Suppressor macrophage (primary cell): ENCODE measurements around the gene RAB26.

Experiments
- DNase-seq, 4 experiments: peaks; one replicate each; pipeline ENCODE4 v3.0.0-alpha.2; 2020 to 2022

Gene RAB26

GRCh38 chr16:2143878-2144485 is 4.4 kb upstream of the RAB26 start:
- no peak for DNase-seq

- DNase-seq = no peak
Measured at GRCh38 chr16:2145843-2146242, 2.6 kb upstream of the RAB26 start.

DNA sequence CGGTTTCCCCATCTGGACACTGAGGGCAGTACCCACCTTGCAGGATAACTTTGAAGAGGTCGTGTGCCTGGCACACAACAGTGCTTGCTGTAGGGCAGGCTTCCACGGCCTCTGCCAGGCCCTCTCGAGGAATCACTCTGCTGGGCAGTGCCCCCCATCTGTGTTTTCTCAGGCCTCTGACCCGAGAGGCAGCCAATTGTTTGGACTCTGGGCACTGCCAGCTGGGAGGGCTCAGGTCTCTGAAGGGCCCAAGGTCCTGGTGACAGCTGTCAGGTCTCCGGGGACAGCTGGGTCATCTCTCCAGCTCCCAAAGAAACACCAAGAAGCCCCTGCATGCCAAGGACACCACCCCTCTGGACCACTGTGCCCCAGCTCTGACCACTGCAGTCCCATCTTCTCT is 1.0 kb upstream of the RAB26 start:
- no peak for DNase-seq

- DNase-seq = peak in 1 of 4 experiments; percentile 38
Measured at GRCh38 chr16:2148714-2149629, 547 bp downstream of the RAB26 start.

DNA sequence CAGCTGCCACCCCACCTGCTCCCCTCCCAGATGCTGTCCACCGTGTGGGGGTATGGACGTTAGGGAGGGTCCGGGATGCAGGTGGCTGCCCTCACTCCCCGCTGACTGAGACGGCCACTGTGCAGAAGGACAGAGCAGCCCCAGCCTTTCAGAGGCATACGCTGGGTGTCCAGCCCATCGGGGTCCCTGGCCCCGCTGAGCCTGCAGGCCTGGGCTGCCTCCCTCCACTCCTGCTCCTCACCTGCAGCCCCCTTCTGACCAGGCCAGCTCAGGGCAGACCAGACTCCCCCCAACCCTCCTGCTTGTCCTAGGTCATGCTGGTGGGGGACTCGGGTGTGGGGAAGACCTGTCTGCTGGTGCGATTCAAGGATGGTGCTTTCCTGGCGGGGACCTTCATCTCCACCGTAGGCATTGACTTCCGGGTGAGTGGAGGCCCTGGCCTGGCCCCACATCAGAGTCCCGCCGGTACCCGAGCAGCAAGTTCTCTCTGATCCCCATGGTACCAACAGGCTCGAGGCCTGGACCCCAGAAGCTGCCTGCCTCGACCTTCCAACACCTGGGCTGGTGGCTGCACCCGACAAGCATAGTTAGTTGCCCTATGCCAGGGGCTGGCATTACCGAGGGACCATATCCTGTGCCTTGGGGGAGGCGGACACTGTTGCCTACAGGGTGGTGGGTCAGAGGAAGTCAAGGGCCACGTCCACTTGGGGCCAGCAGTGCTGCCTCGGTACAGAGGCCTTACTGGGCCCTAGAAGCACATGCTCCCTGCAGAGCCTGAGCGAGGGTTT is 1.4 kb downstream of the RAB26 start:
- no peak for DNase-seq

DNA sequence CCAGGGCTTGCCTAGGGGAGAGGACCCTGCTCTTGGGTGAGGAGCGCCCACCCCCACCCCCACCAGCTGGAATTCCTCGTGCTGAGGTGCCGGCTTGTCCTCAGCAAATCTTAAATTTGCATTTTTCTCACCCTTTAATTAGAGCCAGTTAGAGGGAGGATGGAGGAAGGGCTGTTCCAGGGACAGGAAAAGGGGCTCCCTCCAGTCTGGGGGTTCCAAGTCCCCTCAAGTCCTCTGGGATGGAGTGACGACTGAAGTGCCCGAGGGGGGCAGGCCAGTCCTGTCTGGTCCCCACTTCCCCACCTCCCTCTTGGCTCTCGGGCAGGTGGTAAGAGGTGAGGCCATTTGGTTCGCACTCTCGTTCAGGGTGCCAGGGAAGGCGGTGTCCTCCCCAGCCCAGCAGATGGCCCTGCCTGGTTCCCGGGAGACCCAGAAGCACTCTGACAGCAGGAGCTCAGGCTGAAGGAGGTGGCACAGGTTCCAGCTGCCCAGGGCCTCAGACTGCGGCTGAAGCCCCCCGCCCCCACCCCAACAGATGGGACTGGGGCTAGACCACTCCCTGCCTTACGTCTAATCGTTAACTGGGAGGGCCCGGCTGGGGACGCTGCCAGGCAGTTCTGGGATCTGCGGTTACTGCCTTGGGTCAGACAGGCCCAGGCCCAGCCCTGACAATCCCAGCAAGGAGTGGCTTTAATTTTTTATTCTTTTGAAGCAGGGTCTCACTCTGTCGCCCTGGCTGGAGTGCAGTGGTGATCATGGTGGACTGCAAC is 2.2 kb downstream of the RAB26 start:
- no peak for DNase-seq

GRCh38 chr16:2151188-2152091 is 3.0 kb downstream of the RAB26 start:
- no peak for DNase-seq

- DNase-seq = no peak
Measured at GRCh38 chr16:2152695-2153506, 4.5 kb downstream of the RAB26 start.

GRCh38 chr16:2154533-2155090 is 6.2 kb downstream of the RAB26 start:
- DNase-seq = peak; percentile 22 to 49 (median 25)

DNA sequence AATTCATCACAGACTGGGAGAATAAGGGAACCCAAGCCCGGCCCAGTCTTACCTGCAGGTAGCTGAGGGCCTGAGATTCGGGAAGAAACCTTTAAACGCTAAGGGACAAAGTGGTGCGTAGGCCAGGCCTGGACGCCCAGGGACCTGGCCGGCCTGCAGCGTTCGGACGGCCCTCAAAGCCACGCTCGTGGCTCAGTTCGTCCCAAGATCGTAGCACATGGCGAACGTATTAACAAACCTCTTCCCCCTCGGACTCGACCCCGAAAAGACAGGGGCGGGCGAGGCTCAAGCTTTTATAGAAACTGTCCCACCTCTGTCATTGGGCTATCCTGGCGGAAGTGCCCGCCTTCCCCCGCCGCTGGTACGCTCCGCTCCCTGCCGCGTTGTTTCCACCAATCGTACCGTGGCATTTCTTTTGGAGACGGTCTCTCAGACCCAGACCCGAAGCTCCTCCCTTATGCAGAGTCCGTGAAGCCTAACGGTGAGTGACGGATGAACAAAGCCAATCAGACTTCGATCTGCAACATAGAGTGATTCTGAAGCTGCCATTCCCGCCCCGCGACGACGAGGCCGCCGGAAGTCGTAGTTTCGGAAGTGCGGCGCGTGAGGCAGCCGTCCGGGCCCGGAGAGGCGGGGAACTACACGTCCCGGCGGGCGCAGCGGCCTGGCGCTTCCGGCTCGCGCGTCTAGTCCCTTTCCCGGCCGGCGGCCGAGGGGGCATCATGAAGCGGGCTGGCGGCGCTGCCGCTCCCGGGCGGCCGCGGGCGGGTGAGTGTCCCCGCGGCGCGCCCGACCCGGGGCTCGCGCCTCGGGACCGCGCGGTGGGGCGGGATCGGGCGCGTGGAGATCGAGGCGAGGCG is 6.9 kb downstream of the RAB26 start, which contains the start of gene TRAF7:
Gene TRAF7, plus strand, starts transcription at position 692 of the 860 bp plus-strand sequence. CDS start 8,139 bp downstream, outside the sequence.
- DNase-seq = peak; percentile 99 to 100 (median 100)

- DNase-seq = peak; percentile 19 to 51 (median 42)
Measured at GRCh38 chr16:2155977-2156848, 7.8 kb downstream of the RAB26 start.

DNA sequence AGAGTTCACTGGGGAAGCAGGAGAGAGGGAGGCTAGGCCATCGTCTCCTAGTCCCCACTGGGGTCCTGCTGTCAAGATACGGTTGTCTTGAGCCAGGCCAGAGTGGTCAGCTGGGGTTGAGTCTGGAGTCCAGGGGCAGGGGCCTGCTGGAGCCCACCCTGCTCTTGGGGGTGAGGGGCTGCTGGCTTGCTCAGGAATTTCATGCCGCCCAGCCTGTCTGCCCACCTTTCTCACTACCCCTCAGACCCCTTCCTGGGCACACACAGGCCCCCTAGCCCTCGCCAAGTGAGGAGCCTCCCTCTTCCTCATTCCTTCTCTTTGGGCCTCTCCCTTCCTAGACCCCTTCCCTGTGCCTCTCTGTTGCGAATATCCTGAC is 8.4 kb downstream of the RAB26 start:
- no peak for DNase-seq

DNA sequence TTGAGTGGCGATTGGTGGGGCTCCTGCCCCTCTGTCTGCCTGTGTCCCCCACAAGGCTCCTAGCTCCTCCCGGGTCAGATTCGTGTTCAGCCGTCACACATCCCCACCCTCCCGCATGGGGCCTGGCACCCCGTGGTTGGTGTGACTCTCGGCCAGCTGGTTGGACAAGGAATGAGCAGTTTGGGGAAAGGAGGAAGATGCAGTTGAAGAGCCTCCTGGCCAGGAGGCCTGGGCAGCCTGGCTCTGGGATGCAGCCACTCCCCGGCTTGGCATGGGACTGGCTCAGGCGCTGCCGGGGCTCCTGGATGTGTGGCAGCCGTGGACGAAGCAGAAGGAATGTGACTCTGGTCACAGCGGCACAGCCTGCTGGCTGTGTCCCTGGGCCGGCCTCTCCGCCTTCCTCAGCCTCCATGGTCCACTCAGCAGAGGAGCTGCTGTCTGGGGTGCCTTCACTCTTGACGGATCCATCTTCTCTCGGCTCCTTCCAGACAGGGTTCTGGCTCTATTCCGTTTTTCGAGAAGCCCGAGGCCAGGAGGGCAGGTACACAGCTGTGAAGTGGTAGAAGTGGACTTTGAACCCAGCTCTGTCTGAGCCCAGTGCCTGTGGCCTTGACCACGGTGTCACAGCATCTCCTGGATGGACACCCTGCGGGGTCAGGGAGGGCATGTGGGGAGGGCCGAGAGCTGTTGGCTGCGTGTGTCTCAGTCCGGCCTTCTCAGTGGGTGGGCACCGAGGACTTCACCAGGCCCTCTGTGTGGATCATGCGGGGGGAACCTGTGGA is 9.2 kb downstream of the RAB26 start:
- DNase-seq = no peak

- DNase-seq = no peak
Measured at GRCh38 chr16:2158262-2158638, 9.8 kb downstream of the RAB26 start.

DNA sequence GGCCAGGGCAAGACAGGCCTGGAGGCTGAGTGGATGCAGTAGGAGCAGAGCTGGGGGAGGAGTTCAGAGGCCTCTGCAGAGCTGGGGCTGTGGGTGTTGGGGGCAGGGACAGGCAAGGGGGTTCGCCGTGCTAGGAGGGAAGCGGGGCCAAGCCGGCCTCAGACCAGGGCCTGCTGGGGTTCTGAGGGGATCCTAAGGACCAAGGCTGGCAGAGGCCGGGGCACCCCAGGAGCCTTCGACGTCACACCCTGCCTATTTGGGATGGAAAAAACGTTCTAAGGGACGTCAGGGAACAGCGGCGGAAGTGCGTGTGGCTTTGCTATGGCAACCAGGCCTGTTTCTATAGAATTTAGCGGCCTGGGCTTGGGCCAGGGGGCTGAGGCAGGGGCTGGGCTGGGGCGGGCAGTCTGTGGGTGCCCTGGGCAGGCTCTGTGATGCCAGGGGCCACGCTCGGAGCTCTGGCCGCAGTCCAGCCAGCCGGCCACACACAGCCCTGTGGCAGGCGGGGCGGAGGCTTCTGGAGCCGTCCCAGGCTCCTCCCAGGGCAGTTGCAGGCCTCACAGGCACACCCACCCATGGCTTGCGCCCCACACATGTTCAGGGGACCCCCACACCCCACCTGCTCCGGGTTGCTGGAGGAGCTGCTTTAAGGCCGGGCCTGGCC is 10.9 kb downstream of the RAB26 start:
- DNase-seq = no peak

DNA sequence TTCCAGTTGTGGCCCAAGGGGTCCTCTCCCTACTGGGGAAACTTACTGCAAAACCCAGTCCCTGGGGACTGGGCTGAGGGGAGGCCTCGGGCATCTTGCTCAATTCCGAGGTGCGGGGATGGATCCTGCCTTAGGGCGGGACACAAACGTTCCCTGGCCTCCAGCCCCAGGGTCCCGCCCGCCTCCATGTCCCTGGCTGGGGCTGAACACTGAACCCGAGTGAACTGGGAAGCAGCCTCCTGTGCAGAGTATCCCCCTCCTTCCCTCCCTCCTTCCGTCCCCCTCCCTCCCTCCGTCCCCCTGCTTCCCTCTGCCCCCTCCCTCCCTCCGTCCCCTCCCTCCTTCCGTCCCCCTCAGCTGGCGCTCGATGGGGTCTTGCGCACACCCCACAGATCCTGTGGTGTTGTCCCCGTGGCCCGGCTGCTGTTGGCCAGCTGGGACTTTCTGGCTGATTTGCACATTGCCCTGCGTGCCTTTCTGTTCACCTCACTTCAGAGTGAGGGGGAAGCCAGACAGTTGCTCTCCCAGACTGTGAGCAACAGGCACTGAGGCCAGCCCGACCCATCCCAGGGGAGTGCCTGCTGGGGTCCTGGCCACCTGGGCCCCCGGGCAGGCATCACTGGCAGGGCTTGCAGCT is 12.6 kb downstream of the RAB26 start:
- DNase-seq = no peak
